HFFc6 (cell line): ENCODE data around the gene DOC2A. TPM values are rescaled to one million over a fixed set of nuclear protein-coding genes. Genes with fewer than 3 reads are reported as not detected.

Experiments used
- DNase-seq: peaks from one replicate; pipeline ENCODE4 v3.0.0-alpha.2; 2018
- H3K27ac Mint-ChIP-seq: 2 replicates; pipeline ENCODE4 v1.8.0; 2020; ENCODE audit warnings: mild to moderate bottlenecking, mixed read lengths
- H3K27me3 Mint-ChIP-seq: 2 replicates; pipeline ENCODE4 v1.8.0; 2021; ENCODE audit warnings: mild to moderate bottlenecking, moderate library complexity, mixed read lengths; ENCODE audit not compliant: insufficient read depth
- H3K36me3 Mint-ChIP-seq: 2 replicates; pipeline ENCODE4 v1.8.0; 2021; ENCODE audit warnings: low read depth, mixed read lengths
- H3K4me1 Mint-ChIP-seq: 2 replicates; pipeline ENCODE4 v1.8.0; 2020; ENCODE audit warnings: low read depth, mixed read lengths
- H3K4me3 Mint-ChIP-seq: 2 replicates; pipeline ENCODE4 v1.8.0; 2020; ENCODE audit warnings: mild to moderate bottlenecking, moderate library complexity, mixed read lengths
- H3K9me3 Mint-ChIP-seq: 2 replicates; pipeline ENCODE4 v1.8.0; 2020; ENCODE audit warnings: mild to moderate bottlenecking, mixed read lengths
- total RNA-seq, 6 experiments: library from RNA; stranded (reverse); fragmentation: NEBNext Ultra II Directional; extraction: Animal tissue kit (Norgen Biotek cat#: 25700); gene quantifications; 2 replicates in 1 of 6; 3 replicates in 5 of 6; pipeline ENCODE4 v1.2.3, GENCODE V29; 2021
- TF ChIP-seq, protein P1 (sequence below): fragments of 200-600 bp; sonication (generic); IDR thresholded peaks from 2 replicates; pipeline ENCODE4 v1.5.0; 2021; ENCODE audit warnings: antibody characterized with exemption, mild to moderate bottlenecking

DOC2A gene
- total RNA-seq, 6 experiments from 2014 or later: 0.19 to 0.30 TPM; not detected in 4

DNA sequence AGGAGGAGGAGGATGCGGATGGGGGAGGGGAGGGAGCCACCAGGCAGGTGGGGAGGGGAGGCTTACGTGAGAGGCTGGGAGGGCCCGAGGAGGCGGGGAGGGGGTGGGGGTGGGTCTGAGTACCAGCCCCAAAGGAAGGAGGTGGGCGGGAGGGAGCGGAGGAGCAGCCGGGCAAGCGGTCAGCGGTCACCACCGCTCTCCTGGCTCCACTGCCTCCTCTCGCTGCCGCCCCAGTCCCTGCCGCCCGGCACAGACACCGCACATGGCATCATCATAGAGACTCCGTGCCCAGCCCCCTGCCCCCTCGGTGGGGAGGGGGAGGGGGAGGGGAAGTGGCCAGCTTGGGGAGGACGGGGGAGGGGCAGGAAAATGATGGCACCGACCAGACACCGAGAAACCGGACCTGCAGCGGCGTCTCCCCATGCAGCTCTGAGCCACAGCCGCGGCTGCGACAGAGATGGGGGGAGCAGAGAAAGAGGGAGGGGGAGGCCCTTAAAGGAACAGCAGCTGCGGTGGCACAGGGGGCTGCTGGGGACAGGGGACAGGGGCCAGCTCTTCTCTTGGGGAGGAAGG is 20.1 kb upstream of the DOC2A start, which contains the start of gene TLCD3B:
Gene TLCD3B (minus strand): TSS at position 431 of the 573 bp plus-strand sequence. CDS start 744 bp downstream, outside the sequence.
- Mint-ChIP-seq H3K9me3 (no peaks in the 10 kb centered on the region), H3K27ac (no peak within 1 kb of the TSS), H3K4me3 (peak within 1 kb of the TSS; percentile 30; the same call in 1 of the 2 replicates), H3K27me3 (peaks cover 54% of the 10 kb centered on the region), H3K36me3 (no peaks in the 10 kb centered on the region), H3K4me1 (peaks cover 6% of the 10 kb centered on the region; the same call in 1 of the 2 replicates)
- TF ChIP-seq, protein P1, sequence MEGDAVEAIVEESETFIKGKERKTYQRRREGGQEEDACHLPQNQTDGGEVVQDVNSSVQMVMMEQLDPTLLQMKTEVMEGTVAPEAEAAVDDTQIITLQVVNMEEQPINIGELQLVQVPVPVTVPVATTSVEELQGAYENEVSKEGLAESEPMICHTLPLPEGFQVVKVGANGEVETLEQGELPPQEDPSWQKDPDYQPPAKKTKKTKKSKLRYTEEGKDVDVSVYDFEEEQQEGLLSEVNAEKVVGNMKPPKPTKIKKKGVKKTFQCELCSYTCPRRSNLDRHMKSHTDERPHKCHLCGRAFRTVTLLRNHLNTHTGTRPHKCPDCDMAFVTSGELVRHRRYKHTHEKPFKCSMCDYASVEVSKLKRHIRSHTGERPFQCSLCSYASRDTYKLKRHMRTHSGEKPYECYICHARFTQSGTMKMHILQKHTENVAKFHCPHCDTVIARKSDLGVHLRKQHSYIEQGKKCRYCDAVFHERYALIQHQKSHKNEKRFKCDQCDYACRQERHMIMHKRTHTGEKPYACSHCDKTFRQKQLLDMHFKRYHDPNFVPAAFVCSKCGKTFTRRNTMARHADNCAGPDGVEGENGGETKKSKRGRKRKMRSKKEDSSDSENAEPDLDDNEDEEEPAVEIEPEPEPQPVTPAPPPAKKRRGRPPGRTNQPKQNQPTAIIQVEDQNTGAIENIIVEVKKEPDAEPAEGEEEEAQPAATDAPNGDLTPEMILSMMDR: no peak
- DNase-seq: no peak

DNA sequence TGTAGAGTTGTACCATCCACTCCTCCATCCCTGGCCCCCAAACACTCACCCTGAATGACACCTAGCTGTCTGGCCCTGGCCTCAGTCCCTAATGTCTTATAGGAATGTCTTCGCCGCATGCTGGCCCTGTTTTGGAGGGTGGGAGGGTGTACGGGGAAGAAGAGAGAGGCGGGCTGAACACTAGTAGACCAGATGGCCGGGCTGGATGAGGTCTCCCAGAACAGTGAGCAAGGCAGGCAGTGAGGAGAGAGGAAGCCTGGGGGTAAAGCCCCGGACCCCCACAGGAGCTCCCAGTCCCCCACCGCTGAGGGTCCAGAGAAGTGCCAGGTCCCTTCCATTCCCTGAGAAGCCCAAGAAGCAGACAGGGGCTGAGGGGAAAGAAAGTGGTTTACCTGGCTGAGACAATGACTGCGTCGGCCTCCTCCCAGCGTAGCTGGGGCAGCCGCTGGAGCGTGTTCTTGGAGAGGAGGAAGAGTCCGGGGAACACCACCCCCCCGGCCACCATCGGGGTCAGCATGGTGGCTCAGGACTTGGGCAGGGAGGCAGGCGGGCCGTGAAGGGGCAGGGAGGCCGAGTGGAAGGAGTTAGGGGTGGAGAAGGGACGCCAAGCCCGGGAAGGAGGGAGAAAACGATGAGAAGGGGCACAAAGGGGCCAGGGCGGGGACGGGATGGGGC is 19.3 kb upstream of the DOC2A start:
- Mint-ChIP-seq H3K4me1 (peaks cover 6% of the 10 kb centered on the region; the same call in 1 of the 2 replicates), H3K36me3 (no peaks in the 10 kb centered on the region), H3K27me3 (peaks cover 47% of the 10 kb centered on the region), H3K27ac (no peak overlapping the region), H3K9me3 (no peaks in the 10 kb centered on the region), H3K4me3 (no peak overlapping the region)
- no peak for DNase-seq
- TF ChIP-seq, protein P1: no peak

DNA sequence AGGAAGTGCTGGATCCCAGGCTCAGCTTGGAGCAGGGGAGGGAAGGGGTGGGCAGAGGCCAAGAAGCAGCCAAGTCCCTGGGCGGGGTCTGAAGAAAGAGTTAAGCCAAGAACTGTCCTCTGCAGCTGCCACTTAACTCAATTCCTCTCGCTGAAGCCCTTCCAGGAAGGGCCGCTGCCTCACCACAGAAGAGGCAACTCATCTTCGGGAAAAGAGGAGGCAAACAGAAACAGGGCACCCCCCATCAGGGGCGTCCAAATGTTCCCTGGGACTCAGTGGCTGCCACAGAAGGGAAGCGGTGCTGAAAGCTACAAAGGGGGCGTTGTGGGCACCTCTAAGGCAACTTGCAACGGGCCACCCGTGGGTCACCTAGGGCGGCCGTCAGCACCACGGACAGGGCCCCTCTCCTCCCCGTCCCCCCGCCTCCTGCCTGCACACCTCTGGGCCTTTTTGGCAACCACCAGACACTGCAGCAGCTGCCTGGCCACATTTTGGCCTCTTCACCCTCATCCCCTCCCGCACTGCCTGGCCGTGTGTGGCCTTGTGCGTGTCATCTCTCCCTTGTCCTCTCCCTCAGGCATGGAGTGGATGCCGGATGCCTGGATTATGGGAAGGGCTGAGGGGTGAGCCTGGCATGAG is 17.7 kb upstream of the DOC2A start:
- Mint-ChIP-seq H3K36me3 (no peaks in the 10 kb centered on the region), H3K27me3 (peaks cover 48% of the 10 kb centered on the region), H3K4me1 (peaks cover 6% of the 10 kb centered on the region; the same call in 1 of the 2 replicates), H3K4me3 (no peak overlapping the region), H3K9me3 (no peaks in the 10 kb centered on the region), H3K27ac (no peak overlapping the region)
- TF ChIP-seq, protein P1: no peak
- DNase-seq: no peak

DNA sequence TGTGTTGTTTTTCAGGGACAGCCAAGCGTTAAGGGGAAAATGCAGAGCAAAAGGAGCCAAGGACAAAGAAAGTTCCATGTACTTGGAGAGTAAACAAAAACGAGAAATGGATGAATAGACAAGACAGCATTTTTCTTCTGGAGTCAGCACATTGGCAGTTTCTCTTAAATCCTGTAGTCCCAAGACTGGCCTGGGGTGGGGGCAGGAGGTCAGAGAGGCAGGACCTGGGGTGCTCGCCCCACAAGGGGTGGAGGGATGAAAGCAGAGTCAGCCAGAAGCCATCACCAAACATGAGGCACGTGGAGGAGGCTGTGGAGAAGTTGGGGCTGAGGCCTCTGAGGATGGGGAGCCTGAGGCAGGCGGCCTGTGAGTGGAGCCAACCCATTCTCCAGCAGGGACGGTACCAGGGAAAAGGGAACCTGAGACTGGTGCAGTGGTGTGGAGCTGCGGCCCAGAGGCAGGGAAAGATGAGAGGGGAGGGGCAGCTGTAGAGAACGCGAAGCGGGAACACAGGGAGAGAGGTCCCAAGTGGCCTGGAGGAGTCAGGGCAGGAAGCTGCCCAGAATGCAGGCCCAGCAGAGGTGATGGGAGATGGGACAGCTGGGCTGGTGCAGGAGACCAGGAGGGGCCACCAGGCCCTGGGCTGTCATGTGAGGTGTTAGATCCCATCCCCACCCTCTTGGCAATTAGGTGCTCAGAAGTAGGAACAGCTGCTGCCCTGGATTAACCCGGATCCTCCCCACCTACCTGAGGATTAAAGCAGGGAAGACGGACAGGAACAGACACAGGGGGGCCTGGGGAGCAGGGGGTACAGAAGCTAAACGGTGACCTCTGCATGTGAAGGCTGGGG is 17.0 kb upstream of the DOC2A start:
- no peak for DNase-seq
- H3K27me3 Mint-ChIP-seq: peaks cover 47% of the 10 kb centered on the region
- TF ChIP-seq, protein P1: no peak
- H3K4me3 Mint-ChIP-seq: no peak overlapping the region
- no peaks in the 10 kb centered on the region for H3K36me3 Mint-ChIP-seq
- peaks cover 6% of the 10 kb centered on the region; the same call in 1 of the 2 replicates for H3K4me1 Mint-ChIP-seq
- no peaks in the 10 kb centered on the region for H3K9me3 Mint-ChIP-seq
- no peak overlapping the region for H3K27ac Mint-ChIP-seq

DNA sequence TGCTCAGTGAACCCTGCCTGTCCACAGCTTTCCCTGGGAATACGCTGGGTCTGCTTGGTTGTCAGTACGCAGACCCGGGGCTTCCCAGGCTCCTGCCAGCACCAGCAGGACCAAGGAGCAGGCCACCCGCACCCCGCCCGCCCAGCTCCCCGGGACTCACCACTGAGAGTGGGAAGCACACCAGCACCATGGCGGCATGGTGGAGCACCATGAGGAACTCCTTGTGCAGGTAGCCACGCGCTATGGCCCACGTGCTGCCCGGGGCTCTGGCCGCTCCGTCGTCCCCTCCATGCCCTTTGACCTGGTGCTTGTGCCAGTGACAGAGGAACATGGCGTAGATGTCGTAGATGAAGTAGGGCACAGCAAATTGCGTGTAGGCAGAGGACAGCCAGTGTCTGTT is 15.6 kb upstream of the DOC2A start:
- no peaks in the 10 kb centered on the region for H3K4me1 Mint-ChIP-seq
- no peak for DNase-seq
- TF ChIP-seq, protein P1: no peak
- no peaks in the 10 kb centered on the region for H3K36me3 Mint-ChIP-seq
- H3K4me3 Mint-ChIP-seq: no peak overlapping the region
- H3K9me3 Mint-ChIP-seq: no peaks in the 10 kb centered on the region
- H3K27ac Mint-ChIP-seq: no peak overlapping the region
- peaks cover 44% of the 10 kb centered on the region for H3K27me3 Mint-ChIP-seq
